ENCODE results near the gene PLEKHG5. TPM values are rescaled to one million over a fixed set of nuclear protein-coding genes. Genes with fewer than 3 reads are reported as not detected.

The PLEKHG5 gene
- total and polyA plus RNA-seq, 4 donors = 3.4 to 22.9 (median 10.0) TPM

GRCh38 chr1:6464915-6465314 lies 26.6 kb downstream of the PLEKHG5 start:
- H3K27me3 ChIP-seq (ENCODE audit: control insufficient read depth in 3 of 3, insufficient read depth in 3 of 3, low read length in 2 of 3) = no peaks in the 10 kb centered on the region
- peaks cover 0 to 17% (median 10%) of the 10 kb centered on the region in 4 donors for H3K36me3 ChIP-seq (ENCODE audit: control insufficient read depth in 4 of 4, insufficient read depth in 4 of 4, low read length in 4 of 4)
- TF ChIP-seq CTCF (IDR thresholded peaks at IDR 0.05; ENCODE audit: control extremely low read depth, extremely low read depth) = no peak
- H3K27ac ChIP-seq (ENCODE audit: low read depth in 1 of 2, low read length in 1 of 2) = no peak overlapping the region
- H3K4me1 ChIP-seq (ENCODE audit: control insufficient read depth in 5 of 5, insufficient read depth in 5 of 5, low read length in 5 of 5) = peaks cover 0 to 16% (median 0%) of the 10 kb centered on the region in 5 donors
- WGBS, 2 donors = 83 to 89% methylated on average over 5 of the region's 5 CpGs
- DNase-seq (no peak), ATAC-seq (ENCODE audit: insufficient read depth, low FRiP score) (no peak)
- H3K9ac ChIP-seq (ENCODE audit: insufficient read depth in 1 of 2, low read length in 2 of 2) = no peak overlapping the region
- H3K4me3 ChIP-seq = no peak overlapping the region
- peaks cover 0 to 3% (median 0%) of the 10 kb centered on the region in 4 donors for H3K9me3 ChIP-seq (ENCODE audit: control insufficient read depth in 4 of 4, insufficient read depth in 3 of 4, low read length in 3 of 4)

GRCh38 chr1:6464514-6464836 lies 27.0 kb downstream of the PLEKHG5 start:
- WGBS, 2 donors = 82 to 92% methylated on average over 7 of the region's 7 CpGs
- DNase-seq (no peak), ATAC-seq (ENCODE audit: insufficient read depth, low FRiP score) (no peak)
- Histone ChIP-seq H3K9ac (ENCODE audit: insufficient read depth in 1 of 2, low read length in 2 of 2) (no peak overlapping the region), H3K27me3 (ENCODE audit: control insufficient read depth in 3 of 3, insufficient read depth in 3 of 3, low read length in 2 of 3) (peaks cover 0 to 2% (median 0%) of the 10 kb centered on the region in 3 donors), H3K9me3 (ENCODE audit: control insufficient read depth in 4 of 4, insufficient read depth in 3 of 4, low read length in 3 of 4) (peaks cover 0 to 3% (median 0%) of the 10 kb centered on the region in 4 donors), H3K4me3 (no peak overlapping the region), H3K36me3 (ENCODE audit: control insufficient read depth in 4 of 4, insufficient read depth in 4 of 4, low read length in 4 of 4) (peaks cover 0 to 14% (median 9%) of the 10 kb centered on the region in 4 donors), H3K4me1 (ENCODE audit: control insufficient read depth in 5 of 5, insufficient read depth in 5 of 5, low read length in 5 of 5) (peaks cover 0 to 20% (median 0%) of the 10 kb centered on the region in 5 donors), H3K27ac (ENCODE audit: low read depth in 1 of 2, low read length in 1 of 2) (no peak overlapping the region)
- TF ChIP-seq CTCF (IDR thresholded peaks at IDR 0.05; ENCODE audit: control extremely low read depth, extremely low read depth) = no peak

GRCh38 chr1:6463120-6463412 lies 28.4 kb downstream of the PLEKHG5 start:
- 88 to 100% methylated on average over 1 of the region's 1 CpG for WGBS, 2 donors
- peaks cover 0 to 20% (median 0%) of the 10 kb centered on the region in 5 donors for H3K4me1 ChIP-seq (ENCODE audit: control insufficient read depth in 5 of 5, insufficient read depth in 5 of 5, low read length in 5 of 5)
- no peak overlapping the region for H3K27ac ChIP-seq (ENCODE audit: low read depth in 1 of 2, low read length in 1 of 2)
- H3K9me3 ChIP-seq (ENCODE audit: control insufficient read depth in 4 of 4, insufficient read depth in 3 of 4, low read length in 3 of 4) = peaks cover 0 to 3% (median 0%) of the 10 kb centered on the region in 4 donors
- H3K9ac ChIP-seq (ENCODE audit: insufficient read depth in 1 of 2, low read length in 2 of 2) = no peak overlapping the region
- no peak for TF ChIP-seq CTCF (IDR thresholded peaks at IDR 0.05; ENCODE audit: control extremely low read depth, extremely low read depth)
- peaks cover 0 to 7% (median 4%) of the 10 kb centered on the region in 4 donors for H3K36me3 ChIP-seq (ENCODE audit: control insufficient read depth in 4 of 4, insufficient read depth in 4 of 4, low read length in 4 of 4)
- no peak overlapping the region for H3K4me3 ChIP-seq
- ATAC-seq (ENCODE audit: insufficient read depth, low FRiP score) (no peak), DNase-seq (no peak)
- peaks cover 0 to 5% (median 0%) of the 10 kb centered on the region in 3 donors for H3K27me3 ChIP-seq (ENCODE audit: control insufficient read depth in 3 of 3, insufficient read depth in 3 of 3, low read length in 2 of 3)

Measured in lung (tissue), 12 donors.